Caki2 (cell line): ENCODE measurements around the gene RNF11. TPM values are rescaled to one million over a fixed set of nuclear protein-coding genes. Genes with fewer than 3 reads are reported as not detected.
"Not testable (repeated sequence)": the region's sequence is repeated elsewhere in the genome, so short reads cannot be mapped to it uniquely, and the experiment has no call there.

Source experiments
- DNase-seq: peaks from one replicate; pipeline ENCODE4 v3.0.0-alpha.2; 2015; ENCODE audit warnings: low read depth
- in situ Hi-C: cut with HindIII; loops from 2 replicates; pipeline ENCODE4 v1.10.0; 2016; ENCODE audit warnings: low sequenced_read_pairs, low pct_unique_long_range_greater_than_20kb, mixed read lengths
- total RNA-seq: library from RNA; depleted of rRNA; stranded (reverse); fragments of >200 nt; shearing (Covaris generic); gene quantifications from 2 replicates; pipeline ENCODE4 v1.2.3, GENCODE V29; 2014; ENCODE audit warnings: low replicate concordance

Gene RNF11
- total RNA-seq, 1 experiment from 2014 or later = 52.8 TPM

GRCh38 chr1:51222809-51223208 is 13.3 kb upstream of the RNF11 start:
- in situ Hi-C loops = no loop called here
- DNase-seq = no peak

- no peak for DNase-seq
- in situ Hi-C loops = no loop called here
These were observed 11.8 kb upstream of the RNF11 start for GRCh38 chr1:51224255-51224654.

DNA sequence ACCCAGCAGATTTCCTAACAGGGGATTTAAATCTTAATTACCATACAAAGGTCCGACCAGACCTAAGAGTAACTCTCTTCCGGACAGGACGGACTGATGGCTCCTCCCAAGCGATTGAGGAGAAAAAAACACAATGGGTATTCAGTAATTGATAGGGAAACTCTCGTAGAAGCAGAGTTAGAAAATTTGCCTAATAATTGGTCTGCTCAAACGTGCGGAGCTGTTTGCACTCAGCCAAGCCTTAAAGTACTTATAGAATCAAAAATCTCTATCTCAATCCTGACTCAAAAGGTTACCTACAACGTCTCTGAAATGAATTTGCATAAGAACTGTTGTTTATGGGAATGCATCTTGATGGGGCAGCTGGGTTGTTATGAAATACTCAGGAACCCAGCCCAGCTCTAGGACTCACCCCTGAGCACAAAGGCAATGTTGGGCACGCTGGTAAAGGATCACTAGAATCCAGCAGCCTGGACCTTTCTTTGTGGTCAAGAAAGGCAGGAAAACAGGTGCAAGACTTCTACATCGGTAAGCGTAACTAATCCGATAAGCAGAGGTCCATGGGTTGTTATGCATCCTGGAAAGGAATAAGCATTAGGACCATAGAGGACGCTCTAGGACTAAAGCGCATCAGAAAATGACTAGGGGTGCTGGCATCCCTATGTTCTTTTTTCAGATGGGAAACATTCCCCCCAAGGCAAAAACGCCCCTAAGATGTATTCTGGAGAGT is 8.7 kb upstream of the RNF11 start:
- in situ Hi-C loops, DNase-seq: not testable (repeated sequence)

DNA sequence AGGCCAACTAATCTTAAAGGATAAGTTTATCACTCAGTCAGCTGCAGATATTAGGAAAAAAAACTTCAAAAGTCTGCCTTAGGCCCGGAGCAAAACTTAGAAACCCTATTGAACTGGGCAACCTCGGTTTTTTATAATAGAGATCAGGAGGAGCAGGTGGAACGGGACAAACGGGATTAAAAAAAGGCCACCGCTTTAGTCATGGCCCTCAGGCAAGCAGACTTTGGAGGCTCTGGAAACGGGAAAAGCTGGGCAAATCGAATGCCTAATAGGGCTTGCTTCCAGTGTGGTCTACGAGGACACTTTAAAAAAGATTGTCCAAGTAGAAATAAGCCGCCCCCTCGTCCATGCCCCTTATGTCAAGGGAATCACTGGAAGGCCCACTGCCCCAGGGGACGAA is 7.6 kb upstream of the RNF11 start:
- DNase-seq, in situ Hi-C loops: not testable (repeated sequence)

DNA sequence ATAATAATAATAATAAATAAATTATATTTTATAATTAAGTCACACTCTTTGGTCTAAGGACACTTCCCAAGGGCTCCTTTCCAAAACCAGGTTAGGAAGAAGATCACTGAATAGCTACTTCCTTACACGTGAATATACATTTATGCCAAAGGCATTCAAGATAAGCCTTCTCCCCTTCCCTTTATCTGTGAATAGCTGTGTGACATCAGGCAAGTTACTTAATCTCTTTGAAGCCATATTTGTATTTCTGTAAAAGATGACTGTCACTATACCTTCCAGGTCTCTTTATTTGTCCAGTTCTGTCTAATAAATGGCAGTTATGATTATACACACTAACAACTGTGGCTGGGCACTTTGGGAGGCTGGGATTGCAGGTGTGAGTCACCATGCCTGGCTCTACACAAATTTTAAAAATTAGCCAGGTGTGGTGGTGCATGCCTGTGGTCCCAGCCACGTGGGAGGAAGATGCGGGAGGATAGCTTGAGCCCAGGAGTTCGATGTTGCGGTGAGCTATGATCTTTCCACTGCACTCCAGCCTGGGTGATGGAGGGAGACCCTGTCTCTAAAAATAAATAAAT is 5.5 kb upstream of the RNF11 start:
- no peak for DNase-seq
- in situ Hi-C loops = no loop called here

- in situ Hi-C loops = no loop called here
- no peak for DNase-seq
These were observed 5.0 kb upstream of the RNF11 start for GRCh38 chr1:51231120-51231519.

- in situ Hi-C loops = no loop called here
- DNase-seq = no peak
These were observed 4.2 kb upstream of the RNF11 start for GRCh38 chr1:51231896-51232295.

DNA sequence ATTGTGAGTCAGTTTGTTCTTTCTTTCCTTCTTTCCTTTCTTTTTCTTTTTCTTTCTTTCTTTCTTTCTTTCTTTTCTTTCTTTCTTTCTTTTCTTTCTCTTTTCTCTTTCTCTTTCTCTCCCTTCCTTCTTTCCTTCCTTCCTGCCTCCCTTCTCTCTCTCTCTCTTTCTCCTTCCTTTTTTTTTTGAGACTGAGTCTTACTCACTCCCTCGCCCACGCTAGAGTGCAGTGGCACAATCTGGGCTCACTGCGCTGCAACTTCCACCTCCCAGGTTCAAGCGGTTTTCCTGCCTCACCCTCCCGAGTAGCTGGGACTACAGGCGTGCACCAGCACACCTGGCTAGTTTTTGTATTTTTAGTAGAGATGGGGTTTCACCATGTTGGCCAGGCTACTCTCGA is 1.8 kb upstream of the RNF11 start:
- DNase-seq, in situ Hi-C loops: not testable (repeated sequence)

GRCh38 chr1:51234721-51235425 is 1.2 kb upstream of the RNF11 start:
- in situ Hi-C loops = no loop called here
- DNase-seq = peak; percentile 92

GRCh38 chr1:51236531-51237350 is 668 bp downstream of the RNF11 start:
- in situ Hi-C loops = no loop called here
- peak; percentile 35 for DNase-seq

DNA sequence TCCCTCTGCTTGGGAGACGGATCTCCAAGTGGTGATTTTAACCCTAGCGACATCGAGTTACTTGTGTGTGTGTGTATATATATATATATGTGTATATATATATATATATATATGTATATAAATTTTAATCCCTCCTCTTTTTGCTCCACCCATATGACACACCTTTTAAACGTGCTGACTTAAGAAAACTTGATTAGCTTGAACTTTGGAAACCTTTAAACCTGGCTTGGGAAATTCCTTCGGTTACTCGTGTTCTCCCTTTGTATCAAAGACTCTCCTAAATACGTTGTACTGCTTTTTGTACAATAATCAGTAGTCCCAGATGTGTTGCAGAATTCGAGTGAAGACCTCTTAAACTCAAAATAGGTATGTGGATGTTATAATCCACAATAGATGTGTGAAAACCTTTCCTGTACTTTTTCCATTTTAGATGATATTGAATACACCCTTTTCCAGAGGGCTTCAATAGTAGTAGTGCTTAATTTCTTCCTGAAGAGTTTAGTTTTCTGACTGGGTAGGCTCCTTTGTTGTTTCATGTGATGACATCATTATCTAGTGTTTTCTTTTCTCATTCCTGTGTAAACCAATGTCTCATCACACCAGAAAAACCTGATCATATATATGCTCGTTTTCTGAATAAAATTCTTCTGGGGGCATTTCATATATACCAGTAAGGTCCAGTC is 1.4 kb downstream of the RNF11 start:
- DNase-seq = peak; percentile 40
- in situ Hi-C loops = no loop called here

GRCh38 chr1:51238034-51238403 is 1.9 kb downstream of the RNF11 start:
- peak; percentile 40 for DNase-seq
- in situ Hi-C loops = no loop called here

GRCh38 chr1:51240084-51240483 is 4.0 kb downstream of the RNF11 start:
- in situ Hi-C loops = no loop called here
- peak; percentile 18 for DNase-seq

GRCh38 chr1:51241119-51241518 is 5.0 kb downstream of the RNF11 start:
- DNase-seq = no peak
- in situ Hi-C loops = no loop called here

DNA sequence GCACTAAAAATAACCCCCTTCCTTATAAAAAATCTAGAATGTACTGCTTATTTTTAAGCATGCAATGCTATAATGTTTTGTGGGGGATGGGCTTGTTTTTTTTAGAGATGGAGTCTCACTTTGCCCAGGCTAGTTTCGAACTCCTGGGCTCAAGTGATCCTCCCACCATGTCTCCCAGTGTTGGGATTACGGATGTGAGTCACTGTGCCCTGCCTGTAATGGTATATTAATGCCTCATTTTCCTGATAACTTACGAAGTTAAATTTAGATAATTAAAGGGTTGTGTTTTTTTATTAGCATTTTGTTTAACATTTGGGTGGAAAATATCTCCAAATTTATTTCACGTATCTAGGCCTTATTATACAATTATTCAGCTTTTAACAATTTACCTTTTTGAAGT is 6.5 kb downstream of the RNF11 start:
- DNase-seq = no peak
- in situ Hi-C loops = no loop called here

- DNase-seq = no peak
- in situ Hi-C loops = no loop called here
These were observed 10.9 kb downstream of the RNF11 start for GRCh38 chr1:51247022-51247421.

- DNase-seq = no peak
- in situ Hi-C loops = no loop called here
These were observed 11.4 kb downstream of the RNF11 start for GRCh38 chr1:51247499-51247898.

GRCh38 chr1:51249445-51249844 is 13.4 kb downstream of the RNF11 start:
- in situ Hi-C loops = no loop called here
- no peak for DNase-seq
